GM23338 (cell line): ENCODE results near the gene CACNA2D3. TPM values are rescaled to one million over a fixed set of nuclear protein-coding genes. Genes with fewer than 3 reads are reported as not detected.

Source experiments
- ATAC-seq: fragments of 200-7000 bp; cut with Tn5 transposase; 3 replicates; pipeline ENCODE4 v1.9.1; 2020
- DNase-seq: peaks from one replicate; pipeline ENCODE4 v3.0.0-alpha.2; 2015; ENCODE audit warnings: low spot score
- H2AFZ ChIP-seq: fragments of 200-600 bp; sonication (generic); 2 replicates; pipeline ENCODE4 v1.8.0; 2016; ENCODE audit warnings: antibody characterized with exemption, mild to moderate bottlenecking, moderate library complexity
- H3F3A ChIP-seq: fragments of 200-600 bp; sonication (generic); replicated peaks from 2 replicates; pipeline ENCODE4 v1.8.0; 2017; ENCODE audit warnings: antibody characterized with exemption, mixed run types, low read depth
- H3K27ac ChIP-seq: fragments of 200-600 bp; sonication (generic); 2 replicates; pipeline ENCODE4 v1.6.1; 2016; ENCODE audit warnings: low read depth
- H3K27me3 ChIP-seq: fragments of 200-600 bp; sonication (generic); 2 replicates; pipeline ENCODE4 v1.8.0; 2016; ENCODE audit warnings: mild to moderate bottlenecking, mixed run types, moderate library complexity; ENCODE audit not compliant: insufficient read depth
- H3K36me3 ChIP-seq: fragments of 200-600 bp; sonication (generic); 2 replicates; pipeline ENCODE4 v1.8.0; 2016; ENCODE audit warnings: mild to moderate bottlenecking; ENCODE audit not compliant: insufficient read depth
- H3K4me1 ChIP-seq: fragments of 200-600 bp; sonication (generic); 2 replicates; pipeline ENCODE4 v1.8.0; 2016; ENCODE audit warnings: mild to moderate bottlenecking, moderate library complexity; ENCODE audit not compliant: insufficient read depth
- H3K4me2 ChIP-seq: fragments of 200-600 bp; sonication (generic); 2 replicates; pipeline ENCODE4 v1.7.1; 2017; ENCODE audit warnings: mixed run types
- H3K4me3 ChIP-seq: fragments of 200-600 bp; sonication (generic); 2 replicates; pipeline ENCODE4 v1.6.1; 2016; ENCODE audit warnings: mixed run types
- H3K79me2 ChIP-seq: fragments of 200-600 bp; sonication (generic); replicated peaks from 2 replicates; pipeline ENCODE4 v1.8.0; 2017; ENCODE audit warnings: mild to moderate bottlenecking; ENCODE audit not compliant: insufficient read depth
- H3K9me2 ChIP-seq: fragments of 200-600 bp; sonication (generic); 2 replicates; pipeline ENCODE4 v1.8.0; 2017; ENCODE audit not compliant: insufficient read depth
- H4K20me1 ChIP-seq: fragments of 200-600 bp; sonication (generic); replicated peaks from 2 replicates; pipeline ENCODE4 v1.8.0; 2017; ENCODE audit warnings: mild to moderate bottlenecking; ENCODE audit not compliant: insufficient read depth
- H3K27ac Mint-ChIP-seq: 2 replicates; pipeline ENCODE4 v1.8.0; 2020; ENCODE audit warnings: inconsistent platforms, mild to moderate bottlenecking, moderate library complexity, mixed read lengths
- H3K27me3 Mint-ChIP-seq: 3 replicates; pipeline ENCODE4 v1.8.0; 2022; ENCODE audit warnings: low read depth, mild to moderate bottlenecking, moderate library complexity, mixed read lengths, inconsistent platforms; ENCODE audit not compliant: insufficient read depth, poor library complexity
- H3K36me3 Mint-ChIP-seq: 3 replicates; pipeline ENCODE4 v1.8.0; 2021; ENCODE audit warnings: low read depth, mild to moderate bottlenecking, inconsistent platforms, moderate library complexity, mixed read lengths
- H3K4me1 Mint-ChIP-seq: 3 replicates; pipeline ENCODE4 v1.8.0; 2020; ENCODE audit warnings: mild to moderate bottlenecking, inconsistent platforms, mixed read lengths
- H3K4me3 Mint-ChIP-seq: 3 replicates; pipeline ENCODE4 v1.8.0; 2021; ENCODE audit warnings: moderate library complexity, mild to moderate bottlenecking, inconsistent platforms, mixed read lengths
- H3K9me3 Mint-ChIP-seq: 3 replicates; pipeline ENCODE4 v1.8.0; 2020; ENCODE audit warnings: moderate library complexity, mild to moderate bottlenecking, inconsistent platforms, mixed read lengths
- CREB1 ChIP-seq: fragments of 250-450 bp; sonication (Bioruptor Pico); IDR thresholded peaks from 2 replicates; pipeline ENCODE4 v1.5.0; 2020; ENCODE audit warnings: low read depth, mild to moderate bottlenecking, moderate library complexity
- EZH2 ChIP-seq: fragments of 200-600 bp; sonication (generic); IDR thresholded peaks from one replicate; pipeline ENCODE4 v1.8.0; 2017; ENCODE audit warnings: antibody characterized with exemption, mild to moderate bottlenecking, low read depth; ENCODE audit not compliant: unreplicated experiment
- EZH2phosphoT487 ChIP-seq: fragments of 200-600 bp; sonication (generic); IDR thresholded peaks from one replicate; pipeline ENCODE4 v1.8.1; 2018; ENCODE audit warnings: antibody characterized with exemption; ENCODE audit not compliant: unreplicated experiment
- JUNB ChIP-seq: IDR thresholded peaks from one replicate; pipeline ENCODE4 v1.6.1; 2016; ENCODE audit warnings: antibody characterized with exemption; ENCODE audit not compliant: unreplicated experiment
- NANOG ChIP-seq: IDR thresholded peaks from 2 replicates; pipeline ENCODE4 v1.6.1; 2016; ENCODE audit warnings: antibody characterized with exemption, borderline replicate concordance
- STAT1 ChIP-seq: IDR thresholded peaks from one replicate; pipeline ENCODE4 v1.6.1; 2016; ENCODE audit warnings: antibody characterized with exemption; ENCODE audit not compliant: unreplicated experiment
- ZNF114 ChIP-seq: fragments of 250-450 bp; sonication (Bioruptor Pico); IDR thresholded peaks from 2 replicates; pipeline ENCODE4 v1.5.0; 2020; ENCODE audit warnings: mild to moderate bottlenecking, moderate library complexity
- ZNF331 ChIP-seq: fragments of 250-450 bp; sonication (Bioruptor Pico); IDR thresholded peaks from 2 replicates; pipeline ENCODE4 v1.5.0; 2020; ENCODE audit warnings: low read depth, mild to moderate bottlenecking, moderate library complexity
- polyA plus RNA-seq: library from polyadenylated mRNA; unstranded; fragments of >200 nt; fragmentation: Nextera tagmentation; extraction: Ambion mirVana; gene quantifications from 2 replicates; pipeline ENCODE4 v1.2.1, GENCODE V29; 2016
- total RNA-seq: library from RNA; depleted of rRNA; stranded (reverse); fragments of >200 nt; shearing (Covaris generic); gene quantifications from 2 replicates; pipeline ENCODE4 v1.2.3, GENCODE V29; 2014
- TF ChIP-seq, protein P1 (sequence below): IDR thresholded peaks from one replicate; pipeline ENCODE4 v1.6.1; 2018; ENCODE audit warnings: antibody characterized with exemption; ENCODE audit not compliant: unreplicated experiment
- TF ChIP-seq, protein P2 (sequence below), 2 experiments: fragments of 200-600 bp in 1 of 2; sonication (generic) in 1 of 2; conservative IDR thresholded peaks; 2 replicates each; pipeline versions ENCODE4 v1.5.1 to v1.6.1; 2016 to 2017; ENCODE audit warnings: antibody characterized with exemption in 2 of 2, low read depth in 2 of 2, mild to moderate bottlenecking in 2 of 2, moderate library complexity in 1 of 2

Gene CACNA2D3
- total and polyA plus RNA-seq, 2 experiments from 2014 or later = 2.2 to 2.3 TPM

DNA sequence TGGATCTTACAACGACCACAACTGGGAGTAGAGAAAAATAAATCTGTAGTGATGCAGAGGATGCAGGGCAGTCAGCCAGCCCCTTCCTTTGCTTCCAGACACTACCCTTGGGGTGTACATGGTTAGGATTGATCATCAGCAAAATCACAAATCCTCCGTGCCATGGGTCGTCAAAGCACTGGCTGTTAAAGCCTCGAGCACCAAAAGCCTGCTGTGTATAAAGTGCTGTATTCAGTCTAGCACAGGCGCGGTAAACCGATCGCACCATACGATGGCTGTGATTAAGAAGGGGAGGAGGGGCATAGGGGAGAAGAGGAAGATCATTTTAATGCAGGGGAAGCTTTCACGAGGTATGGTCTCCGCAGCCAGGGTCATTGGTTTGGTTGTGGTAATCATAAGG, 500.3 kb downstream of the CACNA2D3 start:
- no peaks in the 10 kb centered on the region for H4K20me1 ChIP-seq
- Mint-ChIP-seq H3K9me3 (no peaks in the 10 kb centered on the region; the same call in 1 of the 3 replicates), H3K4me1 (no peaks in the 10 kb centered on the region), H3K27ac (no peak overlapping the region), H3K27me3 (peaks cover 17% of the 10 kb centered on the region), H3K36me3 (peaks cover 7% of the 10 kb centered on the region; the same call in 2 of the 3 replicates), H3K4me3 (no peak overlapping the region)
- DNase-seq (no peak), ATAC-seq (no peak)
- no peaks in the 10 kb centered on the region for H3K36me3 ChIP-seq
- H3K4me3 ChIP-seq = no peak overlapping the region
- TF ChIP-seq STAT1 (no peak), EZH2 (no peak), CREB1 (no peak), ZNF114 (CRISPR knock-in tag) (no peak), JUNB (no peak)
- H3K4me1 ChIP-seq = no peaks in the 10 kb centered on the region
- H3K27me3 ChIP-seq = no peaks in the 10 kb centered on the region
- H3K4me2 ChIP-seq = no peak overlapping the region
- 0 out of 2 replicates have a peak, but pooled peaks cover 4% of the 10 kb centered on the region for H3K9me2 ChIP-seq
- H2AFZ ChIP-seq = no peak overlapping the region
- H3K79me2 ChIP-seq = no peaks in the 10 kb centered on the region
- H3F3A ChIP-seq = no peaks in the 10 kb centered on the region
- H3K27ac ChIP-seq = no peak overlapping the region

DNA sequence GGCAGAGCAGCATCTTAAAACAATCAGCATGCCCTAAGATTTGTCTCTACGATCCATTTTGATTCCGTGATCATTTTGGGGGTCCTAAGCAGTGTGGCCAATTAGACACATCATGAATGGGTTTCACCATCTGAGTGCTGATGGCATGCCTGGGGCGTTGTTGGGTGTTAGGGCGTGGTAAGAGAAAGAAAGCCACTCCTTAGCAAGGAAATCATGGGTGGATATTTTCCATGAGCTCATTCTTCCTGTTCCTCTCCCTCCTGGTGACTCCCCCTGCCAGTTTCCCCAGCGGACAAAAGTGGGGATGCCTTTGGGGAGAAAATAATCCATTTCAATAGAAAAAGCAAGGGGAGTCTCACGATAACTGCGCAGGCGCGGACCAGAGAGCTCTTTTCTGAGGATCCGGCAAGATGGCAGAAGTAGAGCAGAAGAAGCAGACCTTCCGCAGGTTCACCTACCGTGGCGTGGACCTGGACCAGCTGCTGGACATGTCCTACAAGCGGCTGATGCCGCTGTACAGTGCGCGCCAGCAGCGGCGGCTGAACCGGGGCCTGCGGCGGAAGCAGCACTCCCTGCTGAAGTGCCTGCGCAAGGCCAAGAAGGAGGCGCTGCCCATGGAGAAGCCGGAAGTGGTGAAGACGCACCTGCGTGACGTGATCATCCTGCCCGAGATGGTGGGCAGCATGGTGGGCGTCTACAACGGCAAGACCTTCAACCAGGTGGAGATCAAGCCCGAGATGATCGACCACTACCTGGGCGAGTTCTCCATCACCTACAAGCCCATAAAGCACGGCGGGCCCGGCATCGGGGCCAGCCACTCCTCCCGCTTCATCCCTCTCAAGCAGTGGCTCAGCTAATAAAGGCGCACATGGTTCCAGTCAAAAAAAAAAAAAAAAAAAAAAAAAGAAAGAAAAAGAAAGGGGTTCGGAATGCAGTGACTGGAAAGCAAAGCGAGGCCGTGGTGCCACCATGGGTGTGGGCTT, 503.7 kb downstream of the CACNA2D3 start:
- Mint-ChIP-seq H3K27ac (no peak overlapping the region), H3K4me1 (peaks cover 19% of the 10 kb centered on the region), H3K4me3 (no peak overlapping the region), H3K27me3 (peaks cover 30% of the 10 kb centered on the region), H3K36me3 (peaks cover 21% of the 10 kb centered on the region; the same call in 2 of the 3 replicates), H3K9me3 (peaks cover 12% of the 10 kb centered on the region)
- Histone ChIP-seq H3K9me2 (0 out of 2 replicates have a peak, but pooled peaks cover 13% of the 10 kb centered on the region), H3F3A (peaks cover 30% of the 10 kb centered on the region), H3K4me1 (peaks cover 8% of the 10 kb centered on the region), H4K20me1 (no peaks in the 10 kb centered on the region), H3K27ac (no peak overlapping the region), H3K4me2 (no peak overlapping the region), H2AFZ (no peak overlapping the region), H3K27me3 (no peaks in the 10 kb centered on the region), H3K4me3 (no peak overlapping the region), H3K36me3 (no peaks in the 10 kb centered on the region), H3K79me2 (no peaks in the 10 kb centered on the region)
- no peak for ATAC-seq
- no peak for DNase-seq
- TF ChIP-seq JUNB (no peak), EZH2phosphoT487 (no peak), NANOG (no peak), ZNF331 (CRISPR knock-in tag) (no peak), STAT1 (no peak), ZNF114 (CRISPR knock-in tag) (no peak)
- TF ChIP-seq, protein P1, sequence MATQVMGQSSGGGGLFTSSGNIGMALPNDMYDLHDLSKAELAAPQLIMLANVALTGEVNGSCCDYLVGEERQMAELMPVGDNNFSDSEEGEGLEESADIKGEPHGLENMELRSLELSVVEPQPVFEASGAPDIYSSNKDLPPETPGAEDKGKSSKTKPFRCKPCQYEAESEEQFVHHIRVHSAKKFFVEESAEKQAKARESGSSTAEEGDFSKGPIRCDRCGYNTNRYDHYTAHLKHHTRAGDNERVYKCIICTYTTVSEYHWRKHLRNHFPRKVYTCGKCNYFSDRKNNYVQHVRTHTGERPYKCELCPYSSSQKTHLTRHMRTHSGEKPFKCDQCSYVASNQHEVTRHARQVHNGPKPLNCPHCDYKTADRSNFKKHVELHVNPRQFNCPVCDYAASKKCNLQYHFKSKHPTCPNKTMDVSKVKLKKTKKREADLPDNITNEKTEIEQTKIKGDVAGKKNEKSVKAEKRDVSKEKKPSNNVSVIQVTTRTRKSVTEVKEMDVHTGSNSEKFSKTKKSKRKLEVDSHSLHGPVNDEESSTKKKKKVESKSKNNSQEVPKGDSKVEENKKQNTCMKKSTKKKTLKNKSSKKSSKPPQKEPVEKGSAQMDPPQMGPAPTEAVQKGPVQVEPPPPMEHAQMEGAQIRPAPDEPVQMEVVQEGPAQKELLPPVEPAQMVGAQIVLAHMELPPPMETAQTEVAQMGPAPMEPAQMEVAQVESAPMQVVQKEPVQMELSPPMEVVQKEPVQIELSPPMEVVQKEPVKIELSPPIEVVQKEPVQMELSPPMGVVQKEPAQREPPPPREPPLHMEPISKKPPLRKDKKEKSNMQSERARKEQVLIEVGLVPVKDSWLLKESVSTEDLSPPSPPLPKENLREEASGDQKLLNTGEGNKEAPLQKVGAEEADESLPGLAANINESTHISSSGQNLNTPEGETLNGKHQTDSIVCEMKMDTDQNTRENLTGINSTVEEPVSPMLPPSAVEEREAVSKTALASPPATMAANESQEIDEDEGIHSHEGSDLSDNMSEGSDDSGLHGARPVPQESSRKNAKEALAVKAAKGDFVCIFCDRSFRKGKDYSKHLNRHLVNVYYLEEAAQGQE = no peak
- TF ChIP-seq, protein P2, sequence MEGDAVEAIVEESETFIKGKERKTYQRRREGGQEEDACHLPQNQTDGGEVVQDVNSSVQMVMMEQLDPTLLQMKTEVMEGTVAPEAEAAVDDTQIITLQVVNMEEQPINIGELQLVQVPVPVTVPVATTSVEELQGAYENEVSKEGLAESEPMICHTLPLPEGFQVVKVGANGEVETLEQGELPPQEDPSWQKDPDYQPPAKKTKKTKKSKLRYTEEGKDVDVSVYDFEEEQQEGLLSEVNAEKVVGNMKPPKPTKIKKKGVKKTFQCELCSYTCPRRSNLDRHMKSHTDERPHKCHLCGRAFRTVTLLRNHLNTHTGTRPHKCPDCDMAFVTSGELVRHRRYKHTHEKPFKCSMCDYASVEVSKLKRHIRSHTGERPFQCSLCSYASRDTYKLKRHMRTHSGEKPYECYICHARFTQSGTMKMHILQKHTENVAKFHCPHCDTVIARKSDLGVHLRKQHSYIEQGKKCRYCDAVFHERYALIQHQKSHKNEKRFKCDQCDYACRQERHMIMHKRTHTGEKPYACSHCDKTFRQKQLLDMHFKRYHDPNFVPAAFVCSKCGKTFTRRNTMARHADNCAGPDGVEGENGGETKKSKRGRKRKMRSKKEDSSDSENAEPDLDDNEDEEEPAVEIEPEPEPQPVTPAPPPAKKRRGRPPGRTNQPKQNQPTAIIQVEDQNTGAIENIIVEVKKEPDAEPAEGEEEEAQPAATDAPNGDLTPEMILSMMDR (conservative IDR thresholded peaks at IDR 0.05; ENCODE audit: low read depth in 2 of 2) = no peak
